Lower lobe of right lung (tissue), 2 donors: ENCODE data around the gene TXNDC11. TPM values are rescaled to one million over a fixed set of nuclear protein-coding genes. Genes with fewer than 3 reads are reported as not detected.

Experiments
- ATAC-seq, 2 donors: fragments of 200-7000 bp; cut with Tn5 transposase; one replicate each; pipeline ENCODE4 v1.9.1; 2020 to 2022; ENCODE audit warnings: mild to moderate bottlenecking in 2 of 2, moderate library complexity in 2 of 2
- DNase-seq: peaks from one replicate; pipeline ENCODE4 v3.0.0-alpha.2; 2020
- H3K27ac ChIP-seq: fragments of 200-600 bp; one replicate; pipeline ENCODE4 v1.8.0; 2022
- H3K27me3 ChIP-seq: fragments of 200-600 bp; one replicate; pipeline ENCODE4 v1.8.0; 2022; ENCODE audit warnings: low read depth
- H3K36me3 ChIP-seq: fragments of 200-600 bp; one replicate; pipeline ENCODE4 v1.8.0; 2022; ENCODE audit warnings: mild to moderate bottlenecking
- H3K4me1 ChIP-seq: fragments of 200-600 bp; one replicate; pipeline ENCODE4 v1.8.0; 2022
- H3K4me3 ChIP-seq: fragments of 200-600 bp; one replicate; pipeline ENCODE4 v1.8.0; 2022; ENCODE audit warnings: mild to moderate bottlenecking
- H3K9me3 ChIP-seq: fragments of 200-600 bp; one replicate; pipeline ENCODE4 v1.8.0; 2022
- intact Hi-C: fragments of 100-400 bp; cut with DNase I; formaldehyde crosslinking; loops from one replicate; pipeline ENCODE4 v1.11.0; 2022
- total RNA-seq: library from RNA; stranded (reverse); fragmentation: NEBNext Ultra II Directional; extraction: Animal tissue kit (Norgen Biotek cat#: 25700); gene quantifications from one replicate; pipeline ENCODE4 v1.2.1, GENCODE V29; 2021
- TF ChIP-seq, protein P1 (sequence below): fragments of 200-600 bp; IDR thresholded peaks from one replicate; pipeline ENCODE4 v1.8.0; 2022; ENCODE audit warnings: antibody characterized with exemption, mild to moderate bottlenecking
- donor health status: DM: no; HTN: yes; CAD: no; lungs with severe emphysema.

Gene TXNDC11
- total RNA-seq, 1 donor from 2014 or later: 88.2 TPM

DNA sequence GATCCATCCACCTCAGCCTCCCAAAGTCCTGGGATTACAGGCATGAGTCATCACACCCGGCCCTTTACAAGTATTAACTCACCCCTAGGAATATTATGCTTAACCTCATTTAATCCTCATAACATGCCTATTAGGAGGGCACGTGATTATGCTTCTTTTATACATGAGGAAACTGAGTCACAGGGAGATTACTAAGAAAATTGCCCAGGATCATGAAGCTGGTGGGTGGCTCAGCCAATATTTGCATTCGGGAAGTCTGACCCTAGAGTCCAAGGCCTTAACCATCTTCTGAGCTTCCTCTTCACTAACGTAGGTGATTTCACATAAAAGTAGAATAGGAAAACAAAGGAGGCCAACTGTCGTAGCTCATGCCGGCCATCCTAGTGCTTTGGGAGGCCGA, 93.4 kb downstream of the TXNDC11 start:
- H3K27me3 ChIP-seq: no peaks in the 10 kb centered on the region
- intact Hi-C loops: loop anchor here (10.0 kb wide), 1 partner anchor 244 kb away; no protein-coding TSS in a partner anchor
- no peak overlapping the region for H3K4me3 ChIP-seq
- H3K9me3 ChIP-seq: no peaks in the 10 kb centered on the region
- no peak for ATAC-seq
- no peaks in the 10 kb centered on the region for H3K4me1 ChIP-seq
- no peaks in the 10 kb centered on the region for H3K36me3 ChIP-seq
- H3K27ac ChIP-seq: no peak overlapping the region
- TF ChIP-seq, protein P1, sequence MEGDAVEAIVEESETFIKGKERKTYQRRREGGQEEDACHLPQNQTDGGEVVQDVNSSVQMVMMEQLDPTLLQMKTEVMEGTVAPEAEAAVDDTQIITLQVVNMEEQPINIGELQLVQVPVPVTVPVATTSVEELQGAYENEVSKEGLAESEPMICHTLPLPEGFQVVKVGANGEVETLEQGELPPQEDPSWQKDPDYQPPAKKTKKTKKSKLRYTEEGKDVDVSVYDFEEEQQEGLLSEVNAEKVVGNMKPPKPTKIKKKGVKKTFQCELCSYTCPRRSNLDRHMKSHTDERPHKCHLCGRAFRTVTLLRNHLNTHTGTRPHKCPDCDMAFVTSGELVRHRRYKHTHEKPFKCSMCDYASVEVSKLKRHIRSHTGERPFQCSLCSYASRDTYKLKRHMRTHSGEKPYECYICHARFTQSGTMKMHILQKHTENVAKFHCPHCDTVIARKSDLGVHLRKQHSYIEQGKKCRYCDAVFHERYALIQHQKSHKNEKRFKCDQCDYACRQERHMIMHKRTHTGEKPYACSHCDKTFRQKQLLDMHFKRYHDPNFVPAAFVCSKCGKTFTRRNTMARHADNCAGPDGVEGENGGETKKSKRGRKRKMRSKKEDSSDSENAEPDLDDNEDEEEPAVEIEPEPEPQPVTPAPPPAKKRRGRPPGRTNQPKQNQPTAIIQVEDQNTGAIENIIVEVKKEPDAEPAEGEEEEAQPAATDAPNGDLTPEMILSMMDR: no peak
- no peak for DNase-seq

DNA sequence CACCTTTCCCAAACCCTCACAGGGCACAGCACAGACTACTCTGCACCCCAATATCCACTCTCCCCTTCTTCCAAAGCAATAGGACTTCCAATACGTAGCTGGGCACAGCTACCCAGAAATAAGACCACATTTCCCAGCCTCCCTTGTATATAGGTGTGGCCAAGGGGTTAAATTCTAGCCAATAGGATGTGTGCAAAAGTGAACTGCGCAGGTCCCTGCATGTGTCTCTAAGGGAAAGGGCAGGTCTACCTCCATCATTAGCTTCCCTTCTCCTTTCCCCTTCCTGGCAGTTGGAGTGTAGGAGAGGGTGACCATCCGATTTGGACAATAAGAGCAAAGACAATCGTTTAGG, 99.9 kb downstream of the TXNDC11 start:
- Histone ChIP-seq H3K4me1 (peaks cover 22% of the 10 kb centered on the region), H3K36me3 (no peaks in the 10 kb centered on the region), H3K9me3 (no peaks in the 10 kb centered on the region), H3K27me3 (no peaks in the 10 kb centered on the region), H3K27ac (no peak overlapping the region), H3K4me3 (no peak overlapping the region)
- intact Hi-C loops: loop anchor here (10.0 kb wide), 1 partner anchor 238 kb away; no protein-coding TSS in a partner anchor
- no peak for DNase-seq
- ATAC-seq: no peak
- TF ChIP-seq, protein P1: no peak

DNA sequence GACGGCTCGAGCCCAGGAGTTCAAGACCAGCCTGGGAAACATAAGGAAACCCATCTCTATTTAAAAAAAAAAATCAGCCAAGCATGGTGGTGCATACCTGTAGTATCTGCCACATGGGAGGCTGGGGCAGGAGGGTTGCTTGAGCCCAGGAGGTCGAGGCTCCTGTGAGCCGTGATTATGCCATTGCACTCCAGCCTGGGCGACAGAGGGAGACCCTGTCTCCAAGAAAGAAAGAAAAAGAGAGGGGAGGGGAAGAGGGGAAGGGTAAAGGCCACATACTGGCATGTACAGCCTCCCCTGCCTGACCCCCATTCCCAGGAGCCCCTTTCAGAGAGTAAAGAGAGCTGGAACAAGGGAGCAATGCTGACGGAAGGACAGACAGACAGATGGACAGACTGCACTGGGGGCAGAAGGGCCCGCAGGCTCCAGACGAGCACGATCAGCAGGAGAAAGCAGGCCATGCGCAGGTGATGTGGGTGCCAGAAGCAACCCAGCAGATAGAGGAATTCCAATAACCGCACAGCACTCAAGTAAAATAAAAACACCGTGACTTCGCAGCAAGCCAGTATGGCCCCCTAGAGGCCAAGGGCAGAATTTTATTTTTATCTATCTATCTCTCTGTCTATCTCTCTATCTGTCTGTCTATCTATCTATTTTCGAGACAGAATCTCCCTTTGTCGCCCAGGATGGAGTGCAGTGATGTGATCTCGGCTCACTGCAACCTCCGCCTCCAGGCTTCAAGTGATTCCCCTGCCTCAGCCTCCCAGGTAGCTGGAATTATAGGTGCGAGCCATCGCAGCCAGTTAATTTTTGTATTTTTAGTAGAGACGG, 101.5 kb downstream of the TXNDC11 start:
- Histone ChIP-seq H3K36me3 (no peaks in the 10 kb centered on the region), H3K4me1 (peaks cover 22% of the 10 kb centered on the region), H3K27me3 (no peaks in the 10 kb centered on the region), H3K27ac (peak overlapping the region; percentile 88), H3K4me3 (peak overlapping the region; percentile 6), H3K9me3 (no peaks in the 10 kb centered on the region)
- DNase-seq: no peak
- TF ChIP-seq, protein P1: peak; percentile 81
- ATAC-seq: peak; percentile 69 to 71
- intact Hi-C loops: loop anchor here (10.0 kb wide), 1 partner anchor 236 kb away; no protein-coding TSS in a partner anchor

DNA sequence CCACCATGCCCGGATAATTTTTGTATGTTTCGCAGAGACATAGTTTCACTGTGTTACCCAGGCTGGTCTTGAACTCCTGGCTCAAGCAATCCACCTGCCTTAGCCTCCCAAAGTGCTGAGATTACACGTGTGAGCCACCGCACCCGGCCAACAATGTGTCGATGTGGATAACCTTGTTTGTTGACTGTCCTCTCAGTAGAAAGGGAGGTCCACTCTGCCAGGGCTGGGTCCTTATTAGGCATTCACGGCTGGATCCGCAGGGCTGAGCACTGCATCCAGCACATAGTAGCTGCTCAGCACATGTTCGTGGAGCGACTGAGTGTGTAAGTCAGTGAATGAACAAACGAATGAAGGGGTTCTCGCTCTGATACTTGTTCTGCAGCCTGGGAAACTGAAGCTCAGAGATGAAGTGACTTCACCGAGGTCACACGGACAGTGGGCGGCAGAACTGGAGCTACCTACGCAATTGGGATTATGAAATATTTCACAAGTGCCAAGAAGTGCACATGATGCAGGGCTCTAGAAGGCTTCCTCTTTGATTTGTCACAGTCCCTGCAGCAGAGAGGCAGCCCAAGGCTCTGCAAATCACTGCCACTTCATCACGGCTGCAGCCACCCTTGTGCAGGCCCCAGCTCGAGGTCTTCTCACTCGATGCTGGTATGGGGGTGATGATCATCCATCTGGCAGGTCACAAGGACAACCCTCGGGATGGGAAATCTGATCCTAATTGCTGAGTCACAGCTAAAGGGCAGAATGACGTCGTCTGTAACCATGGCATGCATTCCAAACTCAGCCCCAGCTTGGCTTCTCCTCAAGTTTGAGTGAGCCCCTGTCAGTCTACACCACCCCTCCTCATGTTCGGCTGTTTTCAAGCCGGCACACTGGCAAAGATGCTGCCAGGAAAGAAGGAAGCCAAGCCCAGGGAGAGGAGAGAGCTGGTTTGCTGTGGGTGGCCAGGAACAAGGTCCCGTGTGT, 102.4 kb downstream of the TXNDC11 start:
- ATAC-seq (peak; percentile 90), DNase-seq (peak; percentile 89)
- Histone ChIP-seq H3K36me3 (no peaks in the 10 kb centered on the region), H3K27ac (peak overlapping the region; percentile 88), H3K4me1 (peaks cover 22% of the 10 kb centered on the region), H3K9me3 (no peaks in the 10 kb centered on the region), H3K4me3 (peak overlapping the region; percentile 17), H3K27me3 (no peaks in the 10 kb centered on the region)
- intact Hi-C loops: loop anchor here (10.0 kb wide), 1 partner anchor 235 kb away; no protein-coding TSS in a partner anchor
- TF ChIP-seq, protein P1: no peak

DNA sequence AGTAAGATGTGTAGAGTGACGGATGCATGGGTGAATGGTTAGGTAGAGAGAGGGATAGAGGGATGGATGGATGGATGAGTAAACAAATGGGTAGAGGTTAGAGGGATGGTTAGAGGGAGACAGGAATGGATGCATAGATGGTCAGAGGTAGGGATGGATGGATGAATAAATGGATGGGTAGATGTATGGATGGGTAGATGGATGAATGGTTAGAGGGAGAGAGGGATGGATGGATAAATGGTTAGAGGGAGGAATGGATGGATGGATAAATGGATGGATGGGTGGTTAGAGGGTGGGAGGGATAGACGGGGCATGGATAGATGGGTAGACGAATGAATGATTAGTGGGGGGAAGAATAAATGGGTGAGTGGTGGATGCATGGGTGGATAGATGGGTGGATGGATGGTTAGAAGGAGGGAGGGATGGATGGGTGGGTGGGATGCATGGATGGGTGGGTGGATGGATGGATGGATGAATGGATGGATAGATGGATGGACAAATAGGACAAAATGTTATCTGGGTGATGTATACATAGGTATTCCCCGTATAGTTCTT, 103.6 kb downstream of the TXNDC11 start:
- intact Hi-C loops: no loop called here
- no peaks in the 10 kb centered on the region for H3K36me3 ChIP-seq
- peaks cover 23% of the 10 kb centered on the region for H3K4me1 ChIP-seq
- no peak overlapping the region for H3K4me3 ChIP-seq
- TF ChIP-seq, protein P1: no peak
- no peak overlapping the region for H3K27ac ChIP-seq
- DNase-seq: no peak
- no peak for ATAC-seq
- H3K27me3 ChIP-seq: no peaks in the 10 kb centered on the region
- H3K9me3 ChIP-seq: no peaks in the 10 kb centered on the region
